HepG2 (cell line): ENCODE measurements around the gene TGFBI. TPM values are rescaled to one million over a fixed set of nuclear protein-coding genes. Genes with fewer than 3 reads are reported as not detected.

Experiments used
- ATAC-seq: fragments of 200-7000 bp; cut with Tn5 transposase; 3 replicates; pipeline ENCODE4 v1.9.1; 2020; ENCODE audit warnings: mild to moderate bottlenecking, moderate library complexity
- BruUV-seq: library from RNA; stranded (reverse); fragments of 400-500 nt; replicated peaks from 2 replicates; lab custom pipeline; 2021; lab: Mats Ljungman, UMichigan
- CTCF ChIA-PET: fragments of 300-600 bp; formaldehyde crosslinking; extraction: SDS; loops from one replicate; lab custom pipeline; 2021; ENCODE audit warnings: low total read pairs, inconsistent platforms, low intra/inter-chr PET ratio; lab: Yijun Ruan, JAX
- POLR2A ChIA-PET: fragments of 350-600 bp; sonication (Branson Sonifier 250); formaldehyde crosslinking; loops from one replicate; lab custom pipeline; 2020; ENCODE audit warnings: antibody characterized with exemption, inconsistent platforms; lab: Yijun Ruan, JAX
- DNase-seq: peaks from one replicate; pipeline ENCODE4 v3.0.0-alpha.2; 2015; ENCODE audit warnings: low spot score
- FAIRE-seq: peaks from 3 replicates; lab custom pipeline; 2011; peaks lifted over from hg19 to GRCh38; lab: Jason Lieb, UNC
- H2AFZ ChIP-seq: one replicate; pipeline ENCODE4 v1.6.1; 2011; ENCODE audit warnings: low read length, inconsistent platforms
- H3K27ac ChIP-seq: fragments of 300-600 bp; 3 replicates; pipeline ENCODE4 v1.8.0; 2011; ENCODE audit warnings: mixed run types, mild to moderate bottlenecking, mixed read lengths, low read length, inconsistent platforms; ENCODE audit not compliant: insufficient read depth; ENCODE audit errors: extremely low read length
- H3K27me3 ChIP-seq, 2 experiments: fragments of 200-600 bp in 1 of 2; 2 replicates in 1 of 2; 3 replicates in 1 of 2; pipeline versions ENCODE4 v1.6.0 to v1.8.0; 2011; ENCODE audit warnings: low read length in 2 of 2, mild to moderate bottlenecking in 2 of 2, moderate library complexity in 2 of 2, inconsistent platforms in 1 of 2; ENCODE audit not compliant: insufficient read depth in 2 of 2, control insufficient read depth in 1 of 2
- H3K36me3 ChIP-seq, 2 experiments: fragments of 200-600 bp in 1 of 2; replicated peaks in 1 of 2; 2 replicates in 1 of 2; 3 replicates in 1 of 2; pipeline versions ENCODE4 v1.5.1 to v1.8.0; 2011; ENCODE audit warnings: low read length in 2 of 2, inconsistent platforms in 1 of 2; ENCODE audit not compliant: insufficient read depth in 2 of 2, control insufficient read depth in 1 of 2
- H3K4me1 ChIP-seq: 2 replicates; pipeline ENCODE4 v1.5.1; 2012; ENCODE audit warnings: low read length, inconsistent platforms; ENCODE audit not compliant: insufficient read depth
- H3K4me2 ChIP-seq: 2 replicates; pipeline ENCODE4 v1.6.0; 2011; ENCODE audit warnings: low read depth, low read length, inconsistent platforms
- H3K4me3 ChIP-seq, 3 experiments: fragments of 200-600 bp in 1 of 3; sonication (generic), shearing (Covaris generic) in 1 of 3; replicated peaks in 1 of 3; 2 replicates each; pipeline ENCODE4 v1.5.1; 2011 to 2016; ENCODE audit warnings: low read length in 3 of 3, inconsistent platforms in 2 of 3, low read depth in 2 of 3, mild to moderate bottlenecking in 2 of 3, control low read depth in 1 of 3, mixed read lengths in 1 of 3; ENCODE audit not compliant: insufficient read depth in 1 of 3
- H3K79me2 ChIP-seq: one replicate; pipeline ENCODE4 v1.6.1; 2011; ENCODE audit warnings: low read length, inconsistent platforms; ENCODE audit not compliant: insufficient read depth
- H3K9ac ChIP-seq: 2 replicates; pipeline ENCODE4 v1.6.0; 2011; ENCODE audit warnings: mild to moderate bottlenecking, low read depth, low read length, inconsistent platforms; ENCODE audit not compliant: insufficient read depth
- H3K9me3 ChIP-seq: 2 replicates; pipeline ENCODE4 v1.5.1; 2012; ENCODE audit warnings: mild to moderate bottlenecking, low read length
- H4K20me1 ChIP-seq: 2 replicates; pipeline ENCODE4 v1.6.0; 2011; ENCODE audit warnings: inconsistent platforms, mild to moderate bottlenecking, low read length, moderate library complexity; ENCODE audit not compliant: insufficient read depth
- CCAR2 ChIP-seq: fragments of 200-400 bp; formaldehyde crosslinking; optimal IDR thresholded peaks from 2 replicates; pipeline ENCODE3; 2018; ENCODE audit warnings: low read depth, mild to moderate bottlenecking, low read length, moderate library complexity
- FOXK2 ChIP-seq: fragments of 450-650 bp; IDR thresholded peaks from 2 replicates; pipeline ENCODE4 v1.6.1; 2016
- KAT7 ChIP-seq: IDR thresholded peaks from 2 replicates; pipeline ENCODE4 v1.6.1; 2018; ENCODE audit warnings: borderline replicate concordance, missing compliant biosample characterization
- MTF2 ChIP-seq: sonication (generic); formaldehyde crosslinking; IDR thresholded peaks from 2 replicates; pipeline ENCODE4 v1.5.0; 2020; ENCODE audit warnings: missing genetic modification reagents, borderline replicate concordance
- RFX1 ChIP-seq: fragments of 450-650 bp; IDR thresholded peaks from 2 replicates; pipeline ENCODE4 v1.6.1; 2017
- SATB2 ChIP-seq: sonication (generic); formaldehyde crosslinking; IDR thresholded peaks from 2 replicates; pipeline ENCODE4 v1.5.0; 2020; ENCODE audit warnings: missing genetic modification reagents
- SOX13 ChIP-seq, 3 experiments: fragments of 450-650 bp in 1 of 3; sonication (generic) in 1 of 3; formaldehyde crosslinking in 1 of 3; IDR thresholded peaks in 2 of 3; conservative IDR thresholded peaks in 1 of 3; 2 replicates each; pipeline versions ENCODE4 v1.5.0 to v1.6.1; 2016 to 2020; ENCODE audit warnings: antibody characterized with exemption in 1 of 3, mild to moderate bottlenecking in 1 of 3, missing compliant biosample characterization in 1 of 3, missing genetic modification reagents in 1 of 3, moderate library complexity in 1 of 3
- ZNF235 ChIP-seq: sonication (generic); formaldehyde crosslinking; IDR thresholded peaks from 2 replicates; pipeline ENCODE4 v1.8.1; 2023; ENCODE audit warnings: mild to moderate bottlenecking, missing genetic modification reagents, borderline replicate concordance
- ZNF772 ChIP-seq: sonication (generic); formaldehyde crosslinking; IDR thresholded peaks from 2 replicates; pipeline ENCODE4 v1.5.0; 2020; ENCODE audit warnings: mild to moderate bottlenecking, missing genetic modification reagents
- WGBS: methylation state at CpG from one replicate; pipeline ENCODE4 v1.1.6; 2017; ENCODE audit warnings: low lambda C conversion rate; 5-methylcytosine and 5-hydroxymethylcytosine counted together
- in situ Hi-C: cut with HindIII; loops from 2 replicates; pipeline ENCODE4 v1.10.0; 2017; ENCODE audit warnings: low pct_unique_long_range_greater_than_20kb; ENCODE audit not compliant: extremely low pct_ligation_motif_present
- intact Hi-C: fragments of 100-400 bp; cut with micrococcal nuclease; formaldehyde crosslinking; loops from one replicate; pipeline ENCODE4 v1.10.0; 2022; ENCODE audit not compliant: unreplicated experiment
- polyA plus RNA-seq, 8 experiments: library from polyadenylated mRNA; depleted of rRNA in 3 of 8; stranded (reverse) in 7 of 8; unstranded in 1 of 8; fragments of >200 nt; fragmentation: Illumina TruSeq in 4 of 8; extraction: Trizol in 4 of 8; gene quantifications; 2 replicates each; pipeline versions ENCODE4 v1.2.1 to v1.2.3, GENCODE V29; 2011 to 2016; ENCODE audit warnings: low read depth in 4 of 8, missing spikeins in 1 of 8, mixed read lengths in 1 of 8; ENCODE audit not compliant: insufficient read depth in 1 of 8
- total RNA-seq, 5 experiments: library from RNA; depleted of rRNA; stranded (reverse); fragments of >200 nt; fragmentation: Illumina TruSeq; extraction: Trizol; gene quantifications; 2 replicates each; pipeline ENCODE4 v1.2.3, GENCODE V29; 2016; ENCODE audit warnings: low read depth in 1 of 5

The TGFBI gene
- total and polyA plus RNA-seq, 2 of the 13 experiments (the other 11 are each of a cell fraction or from before 2014, with no cell fraction given) = 275 to 457 TPM

DNA sequence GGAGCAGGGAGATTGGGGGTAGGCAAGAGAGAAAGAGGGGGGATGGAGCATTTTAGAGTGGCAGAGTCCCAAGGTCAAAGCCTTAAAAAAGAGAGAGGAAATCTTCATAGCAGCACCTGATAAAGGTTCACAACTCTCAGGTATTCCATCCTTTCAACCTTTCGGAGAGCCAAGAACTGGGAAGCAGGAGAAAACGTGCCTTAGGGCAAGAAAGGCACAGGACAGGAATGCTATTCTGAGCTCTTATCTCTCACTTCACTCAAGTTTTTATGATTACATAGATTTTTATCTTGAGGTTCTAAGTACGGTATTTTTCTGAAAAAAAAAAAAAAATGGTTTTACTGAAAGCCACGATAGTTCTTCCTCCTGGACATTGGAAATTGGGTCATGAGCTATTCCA, 69.4 kb downstream of the TGFBI start:
- in situ Hi-C loops = no loop called here
- ChIA-PET CTCF (no interaction called here), POLR2A (no interaction called here)

GRCh38 chr5:136099870-136100269, 71.1 kb downstream of the TGFBI start:
- in situ Hi-C loops = loop anchor here (25.0 kb wide), 1 partner anchor 538 kb away; no protein-coding TSS in a partner anchor
- Histone ChIP-seq H3K36me3 (no peaks in the 10 kb centered on the region), H3K79me2 (no peaks in the 10 kb centered on the region), H3K9me3 (no peaks in the 10 kb centered on the region), H3K27me3 (no peaks in the 10 kb centered on the region), H3K4me2 (no peak overlapping the region), H2AFZ (no peak overlapping the region), H3K4me3 (no peak overlapping the region), H3K27ac (no peak overlapping the region), H3K9ac (no peak overlapping the region), H3K4me1 (peaks cover 41% of the 10 kb centered on the region), H4K20me1 (no peaks in the 10 kb centered on the region)
- intact Hi-C loops = no loop called here
- TF ChIP-seq SOX13 (IDR thresholded peaks at IDR 0.05) (no peak), SOX13 (CRISPR knock-in tag; conservative IDR thresholded peaks at IDR 0.05 in 1 of 2, IDR thresholded peaks at IDR 0.05 in 1 of 2) (no peak), SATB2 (CRISPR knock-in tag) (no peak), MTF2 (CRISPR knock-in tag) (no peak), ZNF772 (CRISPR knock-in tag) (no peak), FOXK2 (no peak), KAT7 (CRISPR knock-in tag) (no peak), RFX1 (no peak), ZNF235 (no peak)
- ChIA-PET CTCF (no interaction called here), POLR2A (no interaction called here)
- ATAC-seq (no peak), FAIRE-seq (no peak), DNase-seq (no peak)
- 83% methylated on average over 3 of the region's 3 CpGs for WGBS
- BruUV-seq = no TSS peak

More for the DNA sequence above, 69.4 kb downstream of the TGFBI start:
- no peak for DNase-seq
- Histone ChIP-seq H3K4me2 (no peak overlapping the region), H3K27me3 (no peaks in the 10 kb centered on the region), H2AFZ (no peak overlapping the region)
- BruUV-seq = no TSS peak
- no peak for TF ChIP-seq CCAR2
- TF ChIP-seq, all 625 proteins: peak for 0
- Histone ChIP-seq H3K36me3 (no peaks in the 10 kb centered on the region), H4K20me1 (no peaks in the 10 kb centered on the region), H3K4me3 (no peak overlapping the region), H3K9me3 (no peaks in the 10 kb centered on the region), H3K9ac (no peak overlapping the region), H3K79me2 (no peaks in the 10 kb centered on the region), H3K4me1 (peaks cover 41% of the 10 kb centered on the region), H3K27ac (no peak overlapping the region)
- no peak for ATAC-seq
- FAIRE-seq = no peak
- intact Hi-C loops = no loop called here
- 75% methylated on average over 4 of the region's 4 CpGs for WGBS
